ENCODE data around the gene THAP10. TPM values are rescaled to one million over a fixed set of nuclear protein-coding genes. Genes with fewer than 3 reads are reported as not detected.

Gene THAP10
- total RNA-seq, 4 donors from 2014 or later: 0.88 to 4.6 (median 1.5) TPM

GRCh38 chr15:70851889-70852288 lies 40.3 kb downstream of the THAP10 start:
- TF ChIP-seq CTCF (IDR thresholded peaks at IDR 0.05; ENCODE audit: low read depth): no peak

- TF ChIP-seq CTCF (IDR thresholded peaks at IDR 0.05; ENCODE audit: low read depth): no peak
These were observed 46.5 kb downstream of the THAP10 start for GRCh38 chr15:70845602-70846360.

GRCh38 chr15:70837476-70837875 lies 54.8 kb downstream of the THAP10 start:
- TF ChIP-seq CTCF (IDR thresholded peaks at IDR 0.05; ENCODE audit: low read depth): no peak

- no peak for TF ChIP-seq CTCF (IDR thresholded peaks at IDR 0.05; ENCODE audit: low read depth)
These were observed 56.4 kb downstream of the THAP10 start for GRCh38 chr15:70835841-70836240.

GRCh38 chr15:70835415-70835814 lies 56.8 kb downstream of the THAP10 start:
- no peak for TF ChIP-seq CTCF (IDR thresholded peaks at IDR 0.05; ENCODE audit: low read depth)

GRCh38 chr15:70834999-70835398 lies 57.2 kb downstream of the THAP10 start:
- TF ChIP-seq CTCF (IDR thresholded peaks at IDR 0.05; ENCODE audit: low read depth): no peak

- no peak for TF ChIP-seq CTCF (IDR thresholded peaks at IDR 0.05; ENCODE audit: low read depth)
These were observed 58.1 kb downstream of the THAP10 start for GRCh38 chr15:70833861-70834765.
